ENCODE data around the gene AANAT.

AANAT gene

GRCh38 chr17:76442341-76443338 lies 24.8 kb upstream of the AANAT start:
- no peak for DNase-seq

- DNase-seq, result no peak
Observed at GRCh38 chr17:76444518-76445311, 22.7 kb upstream of the AANAT start.

GRCh38 chr17:76445697-76446448 lies 21.5 kb upstream of the AANAT start:
- no peak for DNase-seq

- no peak for DNase-seq
Observed at GRCh38 chr17:76446449-76447231, 20.8 kb upstream of the AANAT start.

- no peak for DNase-seq
Observed at GRCh38 chr17:76447931-76448652, 19.3 kb upstream of the AANAT start.

- DNase-seq, result no peak
Observed at GRCh38 chr17:76449126-76449525, 18.3 kb upstream of the AANAT start.

GRCh38 chr17:76451506-76451905 lies 15.9 kb upstream of the AANAT start:
- no peak for DNase-seq

- no peak for DNase-seq
Observed at GRCh38 chr17:76452127-76452659, 15.2 kb upstream of the AANAT start.

GRCh38 chr17:76452660-76453430 lies 14.6 kb upstream of the AANAT start, which contains the start of gene UBE2O:
Gene UBE2O, minus strand, starts transcription at chr17:76453152. Its CDS starts 11 bp downstream, at chr17:76453141.
- DNase-seq, result peak; percentile 91

- DNase-seq, result no peak
Observed at GRCh38 chr17:76453431-76453743, 14.0 kb upstream of the AANAT start.

- DNase-seq, result no peak
Observed at GRCh38 chr17:76458580-76459490, 8.6 kb upstream of the AANAT start.

- DNase-seq, result no peak
Observed at GRCh38 chr17:76459674-76460073, 7.7 kb upstream of the AANAT start.

GRCh38 chr17:76461765-76462555 lies 5.4 kb upstream of the AANAT start:
- DNase-seq, result no peak

GRCh38 chr17:76462556-76463290 lies 4.7 kb upstream of the AANAT start:
- DNase-seq, result no peak

GRCh38 chr17:76466775-76467130 lies 650 bp upstream of the AANAT start:
- DNase-seq, result no peak

GRCh38 chr17:76467809-76468633 lies 618 bp downstream of the AANAT start:
- DNase-seq, result no peak

- no peak for DNase-seq
Observed at GRCh38 chr17:76468634-76469010, 1.2 kb downstream of the AANAT start.
